Fibroblast of skin of scalp (primary cell): ENCODE data around the gene TRIM2.

Source experiments
- DNase-seq: peaks from one replicate; pipeline ENCODE4 v3.0.0-alpha.2; 2013

The TRIM2 gene

GRCh38 chr4:153222707-153223426, 18.6 kb downstream of the TRIM2 start:
- DNase-seq: peak; percentile 45

- DNase-seq: peak; percentile 16
These were observed 19.2 kb downstream of the TRIM2 start for GRCh38 chr4:153223427-153223801.

- DNase-seq: no peak
These were observed 19.7 kb downstream of the TRIM2 start for GRCh38 chr4:153223930-153224329.

DNA sequence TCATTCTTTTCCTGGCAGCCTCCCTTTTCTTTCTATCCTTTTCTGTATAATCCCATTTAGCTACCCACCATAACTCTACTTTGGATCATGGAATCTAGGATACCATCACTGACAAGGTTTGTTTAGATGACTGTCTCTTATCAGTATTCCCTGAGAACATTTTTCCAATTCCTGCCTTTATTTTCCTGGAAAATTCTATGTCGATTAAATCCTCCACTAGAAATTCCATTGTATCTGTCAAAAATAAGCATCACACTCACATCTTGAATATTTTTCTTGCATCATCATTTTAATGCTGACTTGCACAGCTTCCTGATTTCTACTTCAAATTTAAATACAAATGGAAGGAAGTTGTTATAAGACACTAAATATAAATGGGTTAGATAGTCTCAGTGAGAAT, 20.2 kb downstream of the TRIM2 start:
- DNase-seq: no peak

- DNase-seq: no peak
These were observed 23.3 kb downstream of the TRIM2 start for GRCh38 chr4:153227469-153228075.

DNA sequence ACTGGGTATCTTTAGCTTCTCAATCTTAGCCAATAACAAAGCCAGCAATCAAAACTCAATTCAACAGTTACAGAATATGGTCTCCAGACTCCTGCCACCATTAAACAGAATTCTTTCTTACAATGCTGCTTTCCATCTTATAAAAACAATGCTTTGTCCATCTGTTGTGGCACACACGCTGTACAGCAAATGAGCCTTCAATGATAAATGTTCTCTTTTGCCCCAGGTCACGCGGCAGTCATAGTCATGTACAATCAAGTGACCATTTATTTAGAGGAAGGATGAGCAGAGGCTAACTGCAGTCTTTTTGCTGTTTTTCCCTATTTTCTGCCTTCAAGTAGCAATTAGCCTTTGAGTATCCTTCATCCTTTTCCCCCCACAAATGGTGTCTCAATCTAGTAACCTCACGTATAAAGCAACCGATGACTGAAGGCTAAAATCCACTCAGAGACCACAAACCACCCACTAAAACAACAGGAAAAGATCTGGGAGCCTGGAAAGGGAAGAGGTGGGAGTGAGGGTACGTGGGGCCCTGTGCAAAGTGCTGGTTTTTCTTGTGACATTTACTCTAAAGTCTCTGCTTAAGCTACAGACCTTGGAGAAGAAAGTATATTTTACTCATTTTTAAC, 24.4 kb downstream of the TRIM2 start:
- no peak for DNase-seq

DNA sequence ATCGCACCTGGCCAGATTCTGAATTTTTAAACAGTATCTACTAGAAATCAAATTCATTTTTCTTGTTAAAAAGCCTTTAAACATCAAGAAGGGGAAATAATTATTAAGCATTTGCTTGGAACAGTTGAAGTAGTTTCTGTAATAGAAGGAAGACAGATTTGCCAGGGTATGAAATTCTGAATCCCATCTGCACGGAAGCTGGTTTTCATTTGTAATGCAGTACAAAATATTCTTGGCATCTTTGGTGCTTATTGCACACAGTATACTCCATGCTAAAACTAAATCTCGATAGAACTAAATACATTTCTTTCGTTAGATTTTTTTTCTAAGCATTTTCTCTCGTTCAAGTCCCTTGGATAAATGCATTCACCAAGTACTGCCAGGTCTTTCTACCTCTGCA, 25.3 kb downstream of the TRIM2 start:
- no peak for DNase-seq

GRCh38 chr4:153232768-153233167, 28.5 kb downstream of the TRIM2 start:
- no peak for DNase-seq

GRCh38 chr4:153233761-153234371, 29.6 kb downstream of the TRIM2 start:
- peak; percentile 95 for DNase-seq

DNA sequence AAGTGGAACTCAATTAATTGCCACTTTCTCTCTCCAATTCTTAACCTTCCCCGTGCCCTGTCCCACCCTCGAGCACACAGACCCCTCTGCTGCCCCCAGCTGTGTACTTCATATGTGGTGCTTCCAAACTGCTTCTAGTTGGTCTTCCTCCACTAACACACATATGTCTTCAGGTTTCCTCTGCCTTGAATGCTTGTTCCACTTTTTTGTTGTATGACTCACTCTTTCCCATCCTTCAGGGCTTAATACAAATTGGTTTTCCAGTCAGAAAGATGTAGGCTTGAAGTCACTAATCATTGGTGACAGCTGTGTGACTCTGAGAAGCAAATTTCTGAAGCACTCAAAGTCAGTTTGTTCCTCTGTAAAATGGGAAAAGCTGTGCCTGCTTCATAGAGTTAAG, 30.6 kb downstream of the TRIM2 start:
- peak; percentile 48 for DNase-seq

DNA sequence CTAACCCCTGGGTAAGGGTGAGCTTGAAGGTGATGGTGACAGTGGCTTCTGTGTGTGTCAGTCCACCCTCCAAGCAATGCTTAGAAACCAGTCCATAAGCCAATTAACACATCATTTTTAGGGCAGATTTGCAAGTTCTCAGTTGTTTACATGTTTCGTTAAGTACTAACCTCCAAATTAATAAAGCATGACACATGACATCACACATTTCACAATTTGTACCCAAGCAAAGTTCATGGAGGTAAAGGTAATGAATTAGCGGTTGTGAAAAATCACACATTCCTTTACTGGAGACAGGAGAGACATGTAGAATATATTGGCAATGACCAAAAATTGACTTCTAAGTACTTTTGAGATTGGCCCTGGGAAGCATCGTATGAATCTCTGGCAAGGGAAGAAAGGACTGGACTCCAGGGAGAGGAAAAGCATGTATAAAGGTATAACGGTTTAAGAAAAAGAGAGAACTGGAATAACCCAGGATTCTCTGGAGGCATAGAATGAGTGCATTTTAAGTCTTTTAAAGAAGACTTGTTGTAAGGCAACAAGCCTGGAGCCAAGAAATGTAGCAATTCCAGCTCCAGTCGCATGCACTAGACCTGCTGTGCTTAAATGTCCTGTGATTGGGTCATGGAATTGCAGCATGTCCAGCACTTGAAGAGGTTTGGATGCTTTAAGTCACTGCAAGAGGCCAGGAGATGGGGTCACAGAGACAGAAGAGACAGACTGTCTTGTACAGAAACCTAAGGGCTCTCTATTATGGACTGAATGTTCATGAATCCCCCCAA, 34.1 kb downstream of the TRIM2 start:
- DNase-seq: no peak

GRCh38 chr4:153239409-153239808, 35.2 kb downstream of the TRIM2 start:
- DNase-seq: no peak

DNA sequence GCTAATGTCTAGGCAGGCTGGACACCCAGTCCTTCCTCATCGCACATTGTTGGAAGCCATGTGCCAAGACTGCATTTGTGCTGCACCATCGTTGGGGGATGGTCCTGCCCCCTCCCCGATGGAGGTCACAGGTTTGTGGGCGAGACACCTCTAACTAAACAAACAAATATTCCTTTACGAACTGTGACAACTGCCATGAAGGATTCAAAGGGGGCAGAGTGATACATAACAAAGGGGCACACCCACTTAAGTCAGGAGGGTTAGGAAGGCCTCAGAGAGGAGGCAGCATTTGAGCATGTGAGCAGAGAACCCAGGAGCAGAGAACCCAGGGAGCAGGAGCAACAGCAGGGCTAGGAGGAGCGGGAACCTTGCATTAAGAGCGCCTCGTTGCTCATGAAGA, 37.1 kb downstream of the TRIM2 start:
- no peak for DNase-seq

DNA sequence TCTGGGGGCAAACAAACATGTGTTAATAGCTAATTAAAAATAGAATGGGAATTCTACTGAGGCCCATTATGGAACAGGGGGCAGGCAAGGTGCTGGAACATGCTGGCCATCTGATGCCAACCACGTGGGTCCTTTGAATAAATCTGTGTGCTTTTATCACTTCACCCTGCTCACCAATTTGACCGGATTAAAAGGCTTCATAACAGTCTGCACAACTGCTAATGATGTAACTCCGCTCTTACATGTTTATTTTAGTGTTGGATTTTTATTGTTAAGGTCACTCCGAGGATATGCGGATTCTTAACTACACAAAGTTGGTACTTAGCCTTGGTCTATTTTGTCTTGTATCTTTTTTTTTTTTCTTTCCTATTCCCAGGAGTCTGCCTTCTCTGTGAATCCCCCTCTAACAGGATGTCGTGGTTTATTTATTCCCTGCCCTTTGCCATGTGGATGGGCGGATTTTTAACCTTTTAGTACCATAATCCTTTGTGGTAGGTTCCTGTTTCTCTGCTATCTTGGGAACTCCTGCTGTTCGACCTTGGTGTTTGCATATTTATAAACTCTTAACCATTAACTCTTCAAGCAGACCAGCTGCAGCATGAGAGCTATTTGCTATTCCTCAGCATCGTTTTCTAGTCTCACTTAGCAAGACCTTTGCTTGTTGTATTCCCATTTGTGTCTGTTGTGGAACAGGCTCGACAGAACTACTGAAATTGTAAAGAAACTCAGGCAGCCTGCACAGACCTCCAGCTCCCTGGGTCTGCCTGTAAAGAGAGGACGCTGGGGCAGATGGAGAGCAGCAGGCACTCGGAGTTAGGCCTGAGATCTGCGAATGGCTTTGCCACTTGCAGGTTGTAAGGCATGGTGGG, 38.0 kb downstream of the TRIM2 start:
- DNase-seq: no peak

GRCh38 chr4:153242839-153243324, 38.6 kb downstream of the TRIM2 start:
- DNase-seq: no peak

- no peak for DNase-seq
These were observed 39.2 kb downstream of the TRIM2 start for GRCh38 chr4:153243468-153243867.

DNA sequence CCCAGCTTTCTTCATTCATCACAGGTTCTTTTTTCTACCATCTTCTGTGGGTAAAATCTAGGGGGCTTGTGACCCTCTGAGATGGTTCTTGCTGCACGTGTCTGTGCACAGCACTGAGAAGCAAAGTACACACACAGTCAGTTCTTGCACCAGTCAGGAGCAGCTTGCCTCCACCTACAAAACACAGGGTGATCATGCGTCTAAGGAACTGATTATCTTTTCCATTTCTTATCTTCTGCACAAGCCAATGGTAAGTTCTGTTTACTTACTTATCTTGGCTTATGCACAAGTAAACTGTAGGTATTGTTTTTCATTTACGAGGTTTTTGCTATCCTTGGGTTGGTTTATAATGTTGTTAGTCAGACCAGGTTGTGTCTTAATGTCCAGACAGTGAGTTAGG, 40.7 kb downstream of the TRIM2 start:
- DNase-seq: no peak

DNA sequence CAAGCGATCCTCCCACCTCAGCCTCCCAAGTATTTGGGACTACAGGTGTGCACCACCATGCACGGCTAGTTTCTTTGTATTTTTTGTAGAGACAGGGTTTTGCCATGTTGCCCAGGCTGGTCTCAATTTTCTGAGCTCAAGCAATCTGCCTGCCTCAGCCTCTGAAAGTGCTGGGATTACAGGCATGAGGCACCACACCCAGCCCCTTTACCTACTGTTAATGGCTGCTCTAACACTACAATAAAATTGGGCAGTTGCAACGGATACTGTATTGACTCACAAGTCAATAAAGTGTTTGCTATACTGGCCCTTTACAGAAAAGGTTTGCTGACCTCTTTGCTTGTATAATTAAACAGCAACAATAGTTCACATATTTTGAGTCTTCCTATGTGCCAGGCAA, 41.5 kb downstream of the TRIM2 start:
- no peak for DNase-seq

DNA sequence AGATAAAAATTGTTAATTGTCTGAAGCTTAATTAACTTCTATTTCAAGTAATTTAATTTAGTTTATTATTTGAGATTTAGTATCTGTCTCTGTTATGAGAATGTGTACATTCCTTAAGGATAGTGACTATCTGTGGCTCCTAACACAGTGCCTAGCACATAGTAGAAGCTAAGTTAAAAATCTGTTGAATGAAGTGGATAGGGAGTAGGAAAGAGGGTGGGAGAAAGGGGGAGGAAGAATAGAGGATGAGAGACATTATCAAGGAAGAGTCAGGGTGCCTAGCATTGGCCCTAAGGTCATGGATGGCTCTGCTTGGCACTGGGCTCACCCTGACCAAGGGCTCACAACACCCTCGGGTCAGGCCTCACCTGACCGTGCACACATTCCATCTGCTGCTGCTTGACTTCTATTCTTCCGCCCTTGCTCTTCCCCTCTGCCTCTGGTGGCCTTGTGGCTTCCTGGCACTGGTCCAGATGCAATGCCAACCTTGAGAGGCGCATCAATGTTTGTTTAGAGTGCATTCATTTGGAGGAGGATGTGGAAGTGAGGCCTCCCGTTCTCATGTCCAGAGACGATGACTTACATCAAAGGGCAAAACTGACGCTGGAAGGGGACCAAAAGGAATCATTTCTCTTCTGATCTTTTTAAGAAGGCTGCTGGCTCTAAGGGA, 42.3 kb downstream of the TRIM2 start:
- no peak for DNase-seq

DNA sequence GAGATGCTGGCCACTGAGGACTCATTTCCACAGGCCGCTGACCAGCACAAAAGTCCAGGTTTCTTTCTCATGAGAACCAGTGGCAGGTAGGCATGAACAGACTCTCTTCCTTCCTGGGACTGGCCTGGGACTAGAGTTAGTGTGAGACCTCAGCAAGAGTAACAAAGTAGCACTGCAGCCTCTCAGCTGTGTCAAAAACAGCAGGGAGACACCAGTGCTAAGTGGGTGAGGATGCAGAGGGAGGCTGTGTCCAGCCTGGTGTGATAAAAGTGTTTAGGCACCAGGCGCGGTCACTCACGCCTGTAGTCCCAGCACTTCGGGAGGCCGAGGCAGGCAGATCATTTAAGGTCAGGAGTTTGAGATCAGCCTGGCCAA, 42.9 kb downstream of the TRIM2 start:
- DNase-seq: no peak

- DNase-seq: no peak
These were observed 44.5 kb downstream of the TRIM2 start for GRCh38 chr4:153248641-153249198.
